Esophagus squamous epithelium (tissue), 4 donors: ENCODE data around the gene RALGPS1.

Experiments used
- CTCF ChIP-seq, 6 experiments: fragments of 450-650 bp in 4 of 6; fragments of 200-600 bp in 2 of 6; sonication (generic) in 2 of 6; IDR thresholded peaks; one replicate each; pipeline ENCODE4 v1.5.1; 2016 to 2019; ENCODE audit warnings: antibody characterized with exemption in 6 of 6, mild to moderate bottlenecking in 4 of 6, moderate library complexity in 4 of 6
- POLR2A ChIP-seq, 4 donors: fragments of 450-650 bp; IDR thresholded peaks; one replicate each; pipeline ENCODE4 v1.6.1; 2017; ENCODE audit warnings: antibody characterized with exemption in 4 of 4, mild to moderate bottlenecking in 4 of 4, moderate library complexity in 3 of 4

GRCh38 chr9:127264462-127265219 is 350.1 kb downstream of the RALGPS1 start, which contains the start of gene GARNL3:
- TF ChIP-seq CTCF (IDR thresholded peaks at IDR 0.05): no peak
- no peak for TF ChIP-seq POLR2A (IDR thresholded peaks at IDR 0.05)
